H9 (cell line): ENCODE results near the gene VSTM4. TPM values are rescaled to one million over a fixed set of nuclear protein-coding genes. Genes with fewer than 3 reads are reported as not detected.

Experiments
- DNase-seq: peaks from one replicate; pipeline ENCODE4 v3.0.0-alpha.2; 2017
- H2AFZ ChIP-seq: one replicate; pipeline ENCODE4 v1.6.1; 2013; ENCODE audit warnings: mild to moderate bottlenecking, low read length, control low read depth, moderate library complexity
- H2AK5ac ChIP-seq: 2 replicates; pipeline ENCODE4 v1.6.1; 2013; ENCODE audit warnings: low read length, control low read depth, mixed read lengths; ENCODE audit not compliant: insufficient read length
- H2BK120ac ChIP-seq: one replicate; pipeline ENCODE4 v1.6.1; 2013; ENCODE audit warnings: low read depth, mild to moderate bottlenecking, low read length, control low read depth, inconsistent platforms; ENCODE audit not compliant: poor library complexity, severe bottlenecking
- H2BK12ac ChIP-seq: 2 replicates; pipeline ENCODE4 v1.6.1; 2013; ENCODE audit warnings: low read length, control low read depth, mixed read lengths, low read depth; ENCODE audit not compliant: insufficient read length
- H2BK15ac ChIP-seq: 2 replicates; pipeline ENCODE4 v1.6.1; 2013; ENCODE audit warnings: low read depth, low read length, control low read depth
- H2BK20ac ChIP-seq: one replicate; pipeline ENCODE4 v1.6.1; 2013; ENCODE audit warnings: low read depth, mild to moderate bottlenecking, low read length, control low read depth, inconsistent platforms; ENCODE audit not compliant: poor library complexity, severe bottlenecking
- H2BK5ac ChIP-seq: 2 replicates; pipeline ENCODE4 v1.6.1; 2013; ENCODE audit warnings: low read length, control low read depth, mixed read lengths; ENCODE audit not compliant: insufficient read length
- H3K14ac ChIP-seq: 2 replicates; pipeline ENCODE4 v1.6.1; 2013; ENCODE audit warnings: low read length, control low read depth; ENCODE audit not compliant: insufficient read depth
- H3K18ac ChIP-seq: 2 replicates; pipeline ENCODE4 v1.6.1; 2013; ENCODE audit warnings: low read depth, mild to moderate bottlenecking, mixed read lengths, low read length, control low read depth; ENCODE audit not compliant: insufficient read length
- H3K23ac ChIP-seq: 2 replicates; pipeline ENCODE4 v1.6.1; 2013; ENCODE audit warnings: low read length, control low read depth, mixed read lengths, low read depth; ENCODE audit not compliant: insufficient read length
- H3K23me2 ChIP-seq: 2 replicates; pipeline ENCODE4 v1.6.1; 2013; ENCODE audit warnings: low read depth, mild to moderate bottlenecking, mixed read lengths, low read length, control low read depth; ENCODE audit not compliant: insufficient read length, poor library complexity, severe bottlenecking
- H3K27ac ChIP-seq: 2 replicates; pipeline ENCODE4 v1.5.1; 2013; ENCODE audit warnings: low read length, control low read depth, mixed read lengths, low read depth; ENCODE audit not compliant: insufficient read length
- H3K27me3 ChIP-seq: 2 replicates; pipeline ENCODE4 v1.6.1; 2013; ENCODE audit warnings: low read length, control low read depth, inconsistent platforms; ENCODE audit not compliant: insufficient read depth
- H3K4ac ChIP-seq: 2 replicates; pipeline ENCODE4 v1.6.1; 2013; ENCODE audit warnings: low read depth, mild to moderate bottlenecking, control low read depth, inconsistent platforms, low read length, moderate library complexity
- H3K4me1 ChIP-seq: 2 replicates; pipeline ENCODE4 v1.6.1; 2013; ENCODE audit warnings: low read length, control low read depth, inconsistent platforms; ENCODE audit not compliant: insufficient read depth
- H3K4me2 ChIP-seq: 2 replicates; pipeline ENCODE4 v1.6.1; 2013; ENCODE audit warnings: low read length, control low read depth, mixed read lengths; ENCODE audit not compliant: insufficient read length, insufficient read depth
- H3K56ac ChIP-seq: 2 replicates; pipeline ENCODE4 v1.6.1; 2013; ENCODE audit warnings: low read depth, mild to moderate bottlenecking, mixed read lengths, low read length, control low read depth; ENCODE audit not compliant: insufficient read length
- H3K79me1 ChIP-seq: 2 replicates; pipeline ENCODE4 v1.6.1; 2013; ENCODE audit warnings: low read depth, mild to moderate bottlenecking, moderate library complexity, low read length, control low read depth, inconsistent platforms; ENCODE audit not compliant: insufficient read depth, poor library complexity, severe bottlenecking
- H3K79me2 ChIP-seq: 2 replicates; pipeline ENCODE4 v1.6.1; 2013; ENCODE audit warnings: low read length, control low read depth, inconsistent platforms; ENCODE audit not compliant: insufficient read depth
- H3K9ac ChIP-seq: 2 replicates; pipeline ENCODE4 v1.6.1; 2013; ENCODE audit warnings: low read length, control low read depth, mixed read lengths; ENCODE audit not compliant: insufficient read length; ENCODE audit errors: extremely low read depth
- H3K9me3 ChIP-seq: one replicate; pipeline ENCODE4 v1.6.1; 2013; ENCODE audit warnings: low read depth, low read length, inconsistent platforms; ENCODE audit not compliant: control insufficient read depth
- H3T11ph ChIP-seq: one replicate; pipeline ENCODE4 v1.6.1; 2013; ENCODE audit warnings: mild to moderate bottlenecking, low read length, control low read depth, inconsistent platforms
- H4K20me1 ChIP-seq: one replicate; pipeline ENCODE4 v1.6.1; 2013; ENCODE audit not compliant: control insufficient read depth, insufficient read length, insufficient read depth
- H4K5ac ChIP-seq: 2 replicates; pipeline ENCODE4 v1.6.1; 2013; ENCODE audit warnings: low read depth, mild to moderate bottlenecking, mixed read lengths, low read length, control low read depth; ENCODE audit not compliant: insufficient read length
- H4K8ac ChIP-seq: replicated peaks from 2 replicates; pipeline ENCODE4 v1.6.1; 2013; ENCODE audit warnings: low read length, control low read depth, mixed read lengths, low read depth; ENCODE audit not compliant: insufficient read length
- H4K91ac ChIP-seq: 2 replicates; pipeline ENCODE4 v1.6.1; 2013; ENCODE audit warnings: low read depth, mild to moderate bottlenecking, moderate library complexity, mixed read lengths, low read length, control low read depth; ENCODE audit not compliant: insufficient read length
- H3K27ac Mint-ChIP-seq, 3 experiments: 2 replicates in 2 of 3; 3 replicates in 1 of 3; pipeline ENCODE4 v1.8.0; 2020 to 2021; ENCODE audit warnings: mixed read lengths in 3 of 3, mild to moderate bottlenecking in 1 of 3, moderate library complexity in 1 of 3
- H3K27me3 Mint-ChIP-seq: 2 replicates; pipeline ENCODE4 v1.8.0; 2021; ENCODE audit warnings: low read depth, mild to moderate bottlenecking, moderate library complexity, mixed read lengths
- H3K36me3 Mint-ChIP-seq, 3 experiments: 2 replicates in 2 of 3; 3 replicates in 1 of 3; pipeline ENCODE4 v1.8.0; 2020 to 2021; ENCODE audit warnings: low read depth in 3 of 3, mixed read lengths in 3 of 3; ENCODE audit not compliant: insufficient read depth in 1 of 3
- H3K4me1 Mint-ChIP-seq, 2 experiments: 2 replicates each; pipeline ENCODE4 v1.8.0; 2020; ENCODE audit warnings: mixed read lengths in 2 of 2
- H3K4me3 Mint-ChIP-seq, 2 experiments: 2 replicates in 1 of 2; 3 replicates in 1 of 2; pipeline ENCODE4 v1.8.0; 2020 to 2021; ENCODE audit warnings: mild to moderate bottlenecking in 2 of 2, mixed read lengths in 2 of 2, moderate library complexity in 1 of 2
- H3K9me3 Mint-ChIP-seq, 2 experiments: 2 replicates in 1 of 2; 3 replicates in 1 of 2; pipeline ENCODE4 v1.8.0; 2020; ENCODE audit warnings: mild to moderate bottlenecking in 2 of 2, mixed read lengths in 2 of 2, moderate library complexity in 1 of 2
- CTCF ChIP-seq: fragments of 200-600 bp; sonication (generic); conservative IDR thresholded peaks from 3 replicates; pipeline ENCODE4 v1.8.0; 2021; ENCODE audit warnings: antibody characterized with exemption, mild to moderate bottlenecking
- WGBS: extraction: QIAGEN DNeasy Blood & Tissue Kit; methylation state at CpG from one replicate; pipeline ENCODE4 v1.1.7; 2013; ENCODE audit warnings: missing lambda C conversion rate, low lambda C conversion rate, mixed read lengths; ENCODE audit not compliant: insufficient read length; ENCODE audit errors: extremely low coverage; 5-methylcytosine and 5-hydroxymethylcytosine counted together
- total RNA-seq: library from RNA; stranded (reverse); gene quantifications from 2 replicates; pipeline ENCODE4 v1.2.1, GENCODE V29; 2021

The VSTM4 gene
- total RNA-seq, 1 experiment from 2014 or later = 0.44 TPM

- Mint-ChIP-seq H3K27me3 (peaks cover 3% of the 10 kb centered on the region), H3K9me3 (no peaks in the 10 kb centered on the region; a peak in 1 of 5 replicates), H3K36me3 (no peaks in the 10 kb centered on the region; a peak in 1 of 7 replicates), H3K4me1 (peaks cover 7% of the 10 kb centered on the region in 2 experiments), H3K27ac (peak overlapping the region in 1 of 3 experiments; percentile 88; a peak in 2 of 7 replicates), H3K4me3 (no peak overlapping the region)
- no peak overlapping the region for H2BK20ac ChIP-seq
- H3K79me1 ChIP-seq = no peaks in the 10 kb centered on the region
- H3K4ac ChIP-seq = no peak overlapping the region
- no peak overlapping the region for H3T11ph ChIP-seq
- no peak overlapping the region for H2BK120ac ChIP-seq
- DNase-seq = peak; percentile 9
- peak overlapping the region; percentile 30 for H3K18ac ChIP-seq
- H3K27ac ChIP-seq = no peak overlapping the region
- H3K14ac ChIP-seq = 0 out of 2 replicates have a peak overlapping the region, but pooled peaks have one; percentile 37
- WGBS = no CpG with 5 or more reads among the region's 7 CpGs
- H2AFZ ChIP-seq = no peak overlapping the region
- peaks cover 2% of the 10 kb centered on the region; the same call in 1 of the 2 replicates for H3K4me1 ChIP-seq
- no peaks in the 10 kb centered on the region for H3K79me2 ChIP-seq
- H2BK12ac ChIP-seq = no peak overlapping the region
- no peak overlapping the region for H3K23ac ChIP-seq
- H3K56ac ChIP-seq = no peak overlapping the region
- H4K20me1 ChIP-seq = no peaks in the 10 kb centered on the region
- H3K27me3 ChIP-seq = no peaks in the 10 kb centered on the region; the same call in 1 of the 2 replicates
- H4K8ac ChIP-seq = no peak overlapping the region
- no peak overlapping the region for H2BK15ac ChIP-seq
- no peak overlapping the region for H4K91ac ChIP-seq
- no peak overlapping the region for H2AK5ac ChIP-seq
- no peaks in the 10 kb centered on the region for H3K23me2 ChIP-seq
- H4K5ac ChIP-seq = no peak overlapping the region
- H3K9ac ChIP-seq = no peak overlapping the region
- H3K4me2 ChIP-seq = no peak overlapping the region
- H3K9me3 ChIP-seq = no peaks in the 10 kb centered on the region
- no peak overlapping the region for H2BK5ac ChIP-seq
- TF ChIP-seq CTCF = no peak
These were observed 39.0 kb downstream of the VSTM4 start for GRCh38 chr10:49076319-49076718.
